HG03103 (cell line): ENCODE data around the gene FAM221A.
A peak's percentile ranks its signal among the peaks of the same experiment; 100 is the strongest.
"Not testable (repeated sequence)": the region's sequence is repeated elsewhere in the genome, so short reads cannot be mapped to it uniquely, and the experiment has no call there.

ENCODE experiments used
- ATAC-seq: cut with Tn5 transposase; IDR thresholded peaks from one replicate; pipeline ENCODE4 v1.9.1; 2021; ENCODE audit warnings: low read depth; ENCODE audit not compliant: unreplicated experiment

FAM221A gene, protein sequence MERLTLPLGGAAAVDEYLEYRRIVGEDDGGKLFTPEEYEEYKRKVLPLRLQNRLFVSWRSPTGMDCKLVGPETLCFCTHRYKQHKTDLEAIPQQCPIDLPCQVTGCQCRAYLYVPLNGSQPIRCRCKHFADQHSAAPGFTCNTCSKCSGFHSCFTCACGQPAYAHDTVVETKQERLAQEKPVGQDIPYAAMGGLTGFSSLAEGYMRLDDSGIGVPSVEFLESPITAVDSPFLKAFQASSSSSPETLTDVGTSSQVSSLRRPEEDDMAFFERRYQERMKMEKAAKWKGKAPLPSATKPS

DNA sequence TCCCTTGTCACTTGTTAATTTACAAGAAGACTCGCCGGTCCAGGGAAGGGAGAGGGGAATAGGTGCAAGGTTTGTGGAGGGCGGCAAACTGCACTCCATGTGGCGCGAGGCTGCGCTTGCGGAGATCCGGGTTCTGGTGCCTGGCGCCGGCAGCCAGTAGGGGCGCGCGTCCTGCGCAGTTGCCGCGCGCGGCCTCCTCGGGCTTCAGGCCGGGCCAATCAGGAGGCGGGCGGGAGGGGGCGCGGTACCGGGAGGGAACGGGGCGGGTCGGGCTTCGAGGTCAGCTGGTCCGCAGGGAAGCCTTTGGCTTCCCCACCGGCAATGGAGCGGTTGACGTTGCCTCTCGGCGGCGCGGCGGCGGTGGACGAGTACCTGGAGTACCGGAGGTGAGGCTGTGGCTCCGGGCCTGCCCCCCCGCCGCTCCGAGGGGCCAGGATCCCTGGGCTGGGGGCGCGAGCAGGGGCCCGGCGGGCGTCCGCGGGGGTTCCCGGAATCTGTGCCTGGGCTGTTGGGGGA, at the start of gene FAM221A:
FAM221A (plus strand) TSS at position 302 of the 516 bp plus-strand sequence; CDS start at position 322, 20 bp downstream.
- peak; percentile 98 for ATAC-seq

DNA sequence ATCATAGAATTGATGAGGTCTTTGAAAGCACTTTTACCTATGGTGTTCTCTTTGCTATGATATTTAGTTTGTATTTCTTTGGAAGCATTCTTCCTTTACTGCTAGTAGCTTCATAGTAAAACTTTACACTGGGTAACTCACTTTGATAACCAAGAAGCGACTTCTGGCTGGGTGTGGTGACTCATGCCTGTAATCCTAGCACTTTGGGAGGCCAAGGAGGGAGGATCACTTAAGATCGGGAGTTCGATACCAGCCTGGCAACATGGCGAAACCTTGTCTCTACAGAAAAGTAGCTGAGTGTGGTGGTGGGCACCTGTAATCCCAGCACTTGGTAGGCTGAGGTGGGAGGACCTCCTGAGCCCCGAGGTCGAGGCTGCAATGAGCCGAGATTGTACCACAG, 46.6 kb upstream of the FAM221A start:
- ATAC-seq: no peak

DNA sequence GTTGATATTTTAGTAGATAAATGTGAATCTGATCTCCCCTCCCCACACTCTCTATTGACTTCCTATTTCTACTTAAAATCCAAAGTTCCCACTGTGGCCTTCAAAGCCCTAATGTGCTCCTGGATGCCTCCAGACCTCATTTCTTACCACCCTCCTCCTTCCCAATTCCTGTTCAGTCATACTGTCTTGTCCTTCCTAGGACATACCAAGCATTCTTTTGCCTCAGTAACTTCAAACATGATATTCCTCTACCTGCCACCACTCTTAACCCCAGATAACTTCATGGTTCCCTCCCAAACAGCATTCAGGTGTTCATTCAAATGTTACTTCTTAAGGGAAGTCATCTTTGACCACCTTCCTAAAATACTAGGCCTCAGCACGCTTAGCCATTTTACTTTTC, 34.2 kb upstream of the FAM221A start:
- no peak for ATAC-seq

DNA sequence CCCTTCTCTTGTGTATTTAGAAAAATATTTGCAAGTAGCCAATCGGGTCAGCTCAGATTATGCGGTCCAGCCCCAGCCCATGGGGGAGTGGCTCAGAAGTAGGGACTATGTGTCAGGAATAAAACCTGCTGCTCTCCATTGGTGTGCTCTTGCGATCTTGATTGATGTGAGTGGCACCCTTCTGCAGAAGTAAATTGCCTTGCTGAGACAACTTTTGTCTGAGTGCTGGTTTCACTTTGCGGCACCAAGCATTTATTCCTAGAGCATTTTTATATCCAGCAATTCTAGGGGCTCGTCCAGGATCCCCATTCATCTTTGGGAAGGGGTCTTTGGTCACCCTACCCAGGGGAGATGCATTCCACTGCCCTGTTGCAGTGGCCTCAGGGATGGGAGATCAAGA, 26.1 kb upstream of the FAM221A start:
- ATAC-seq: no peak

DNA sequence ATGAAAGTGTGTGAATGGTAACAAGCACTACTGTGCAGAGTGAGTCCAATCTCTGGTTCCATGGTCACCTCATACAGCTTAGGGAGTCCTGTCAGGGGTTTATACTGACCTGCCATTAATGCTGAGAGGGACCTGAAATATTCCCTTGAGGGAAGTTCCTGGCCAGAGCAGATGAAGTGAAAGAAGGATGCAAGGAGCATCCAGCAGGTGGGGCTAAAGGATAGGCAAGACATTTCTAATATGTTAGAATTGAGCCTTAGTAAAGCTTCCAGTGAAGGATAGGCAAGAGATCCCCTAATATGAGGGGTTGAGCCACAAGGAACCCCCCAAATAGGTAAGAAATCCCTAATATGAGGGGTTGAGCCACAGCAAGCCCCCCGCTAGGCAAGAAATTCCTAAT, 25.5 kb upstream of the FAM221A start:
- no peak for ATAC-seq

DNA sequence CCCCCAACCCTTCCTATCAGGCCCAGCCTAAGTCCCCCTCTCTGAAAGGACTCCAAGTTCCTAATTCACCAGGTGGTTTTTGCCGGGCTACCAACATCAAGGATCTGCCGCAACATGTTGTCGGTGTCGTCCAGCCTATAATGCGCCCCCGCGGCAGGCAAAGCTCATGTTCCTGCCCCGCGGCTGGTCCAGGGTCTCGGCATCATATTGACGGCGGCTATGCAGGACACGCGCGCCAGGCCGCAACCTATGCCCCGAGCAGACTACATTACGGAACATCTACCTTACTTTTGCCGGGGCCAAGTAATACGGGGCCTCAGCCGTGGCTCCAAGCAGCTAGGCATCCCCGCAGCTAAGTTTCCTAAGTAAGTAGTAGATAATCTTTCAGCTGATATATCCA, 24.6 kb upstream of the FAM221A start:
- ATAC-seq: no peak

DNA sequence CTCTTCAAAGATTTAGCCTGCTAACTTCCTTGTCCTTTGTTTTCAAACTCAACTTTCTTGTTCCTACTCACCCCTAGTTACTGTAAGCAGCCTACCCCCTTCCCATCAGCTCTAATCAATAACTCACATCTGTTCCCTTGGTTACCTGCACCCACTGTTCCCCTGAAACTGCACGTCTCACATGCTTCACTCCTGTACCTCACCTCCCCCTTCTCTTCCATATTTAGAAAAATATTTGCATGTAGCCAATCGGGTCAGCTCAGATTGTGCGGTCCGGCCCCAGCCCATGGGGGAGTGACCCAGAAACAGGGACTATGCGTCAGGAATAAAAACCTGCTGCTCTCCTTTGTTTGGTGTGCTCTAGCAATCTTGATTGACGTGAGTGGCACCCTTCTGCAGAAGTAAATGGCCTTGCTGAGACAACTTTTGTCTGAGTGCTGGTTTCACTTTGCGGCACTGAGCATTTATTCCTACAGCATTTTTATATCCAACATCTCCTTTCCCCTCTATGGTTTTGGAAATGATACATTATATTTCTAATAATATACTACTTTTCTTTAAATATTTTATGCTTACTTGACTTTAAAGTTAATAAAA, 21.1 kb upstream of the FAM221A start:
- ATAC-seq: no peak

DNA sequence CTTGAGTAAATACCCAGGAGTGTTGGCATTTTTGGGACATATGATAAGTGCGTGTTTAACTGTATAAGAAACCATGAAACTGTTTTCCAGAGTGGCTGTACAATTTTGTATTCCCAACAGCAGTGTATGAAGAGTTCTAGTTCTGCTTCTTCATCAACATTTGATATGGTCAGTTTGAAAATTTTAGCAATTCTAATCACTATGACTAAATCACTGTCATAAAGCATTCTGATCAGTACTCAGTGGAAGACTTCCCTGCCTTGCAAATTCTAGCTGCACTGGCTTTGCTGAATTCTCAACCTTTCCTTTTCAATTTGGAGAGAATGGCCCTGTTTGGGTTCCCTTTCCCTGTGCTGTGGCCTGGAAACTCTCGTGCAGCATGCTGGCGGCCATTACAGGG, 18.6 kb upstream of the FAM221A start:
- no peak for ATAC-seq

DNA sequence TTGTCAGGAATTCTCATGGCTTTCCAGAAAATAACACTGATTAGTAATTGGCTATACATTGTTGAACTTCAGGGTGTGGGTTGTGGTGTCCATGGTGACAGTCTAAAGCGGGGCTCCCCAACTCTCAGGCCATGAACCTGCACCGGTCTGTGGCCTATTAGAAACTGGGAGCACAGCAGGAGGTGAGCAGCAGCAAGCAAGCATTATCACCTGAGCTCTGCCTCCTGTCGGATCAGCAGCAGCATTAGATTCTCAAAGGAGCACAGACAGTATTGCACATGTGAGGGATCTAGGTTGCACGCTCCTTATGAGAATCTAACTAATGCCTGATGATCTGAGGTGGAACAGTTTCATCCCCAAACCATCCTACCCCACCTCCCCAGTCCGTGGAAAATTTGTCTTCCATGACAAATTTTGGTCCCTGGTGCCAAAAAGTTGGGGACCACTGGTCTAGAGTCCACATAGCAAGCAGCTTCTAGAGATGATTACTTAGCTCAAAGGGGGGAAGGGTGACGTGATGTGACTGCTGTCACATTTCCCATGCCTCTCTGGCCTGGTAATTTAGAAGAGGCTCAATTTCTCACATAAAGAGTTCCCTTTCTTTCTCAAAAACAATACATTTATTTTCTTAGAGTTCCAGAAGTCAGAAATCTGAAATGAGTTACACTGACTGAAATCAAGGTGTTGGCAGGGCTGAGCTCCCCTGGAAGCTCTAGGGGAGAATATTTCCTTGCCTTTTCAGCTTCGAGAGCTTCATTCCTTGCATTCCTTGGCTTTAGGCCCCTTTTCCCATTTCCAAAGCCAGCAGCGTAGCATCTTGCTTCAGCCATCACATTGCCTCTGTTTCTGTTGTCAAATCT, 17.6 kb upstream of the FAM221A start:
- no peak for ATAC-seq

DNA sequence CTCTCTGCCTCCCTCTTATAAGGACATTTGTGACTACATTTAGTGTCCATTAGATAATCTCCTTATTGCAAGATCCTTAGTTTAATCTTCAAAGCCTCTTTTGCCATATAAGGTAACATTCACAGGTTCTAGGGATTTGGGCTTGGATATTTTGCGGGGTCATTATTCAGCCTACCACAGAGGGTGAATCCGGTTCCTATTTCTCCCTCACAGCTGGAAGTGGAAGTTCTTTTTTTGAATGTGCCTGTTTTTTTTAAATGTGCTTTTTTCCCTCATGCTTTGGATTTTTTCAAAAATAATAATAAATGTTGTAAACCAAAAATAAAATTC, 17.1 kb upstream of the FAM221A start:
- no peak for ATAC-seq

DNA sequence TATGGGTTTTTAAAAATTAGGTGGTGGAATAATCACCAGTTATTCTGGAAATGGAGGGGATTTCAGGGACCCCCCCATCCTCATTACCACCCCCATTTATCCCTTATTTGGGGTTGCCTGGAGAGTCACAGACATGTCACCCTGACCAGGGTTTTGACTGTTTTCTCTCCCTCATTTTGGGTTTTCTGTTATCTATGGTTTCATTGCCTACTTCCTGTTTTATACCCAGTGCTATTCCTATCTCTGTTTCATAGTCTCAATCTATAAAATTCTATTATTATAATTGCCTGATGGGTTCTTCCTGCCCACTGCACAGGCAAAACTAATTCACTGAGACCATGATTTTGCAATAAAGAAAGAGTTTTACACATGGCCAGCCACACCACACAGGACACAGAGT, 15.9 kb upstream of the FAM221A start:
- ATAC-seq: no peak

DNA sequence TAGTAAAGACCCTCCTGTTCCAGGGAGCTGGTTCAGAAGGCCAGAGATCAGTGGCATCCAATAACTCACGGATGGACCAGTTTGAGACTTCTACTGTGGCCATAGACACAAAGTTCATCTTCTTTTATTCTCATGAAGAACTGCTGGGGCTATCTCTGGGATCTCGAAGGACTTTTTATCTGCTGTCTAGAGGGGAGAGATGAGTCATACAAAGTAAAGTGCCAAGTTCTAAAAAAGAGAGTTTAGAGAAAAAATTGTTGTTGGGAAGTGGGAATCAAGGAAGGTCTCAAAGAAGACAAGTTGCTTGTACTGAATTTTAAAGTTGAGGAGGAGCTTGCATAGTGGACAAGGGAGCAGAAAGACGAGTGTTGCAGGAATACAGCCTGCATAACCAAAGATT, 8.0 kb upstream of the FAM221A start:
- no peak for ATAC-seq

DNA sequence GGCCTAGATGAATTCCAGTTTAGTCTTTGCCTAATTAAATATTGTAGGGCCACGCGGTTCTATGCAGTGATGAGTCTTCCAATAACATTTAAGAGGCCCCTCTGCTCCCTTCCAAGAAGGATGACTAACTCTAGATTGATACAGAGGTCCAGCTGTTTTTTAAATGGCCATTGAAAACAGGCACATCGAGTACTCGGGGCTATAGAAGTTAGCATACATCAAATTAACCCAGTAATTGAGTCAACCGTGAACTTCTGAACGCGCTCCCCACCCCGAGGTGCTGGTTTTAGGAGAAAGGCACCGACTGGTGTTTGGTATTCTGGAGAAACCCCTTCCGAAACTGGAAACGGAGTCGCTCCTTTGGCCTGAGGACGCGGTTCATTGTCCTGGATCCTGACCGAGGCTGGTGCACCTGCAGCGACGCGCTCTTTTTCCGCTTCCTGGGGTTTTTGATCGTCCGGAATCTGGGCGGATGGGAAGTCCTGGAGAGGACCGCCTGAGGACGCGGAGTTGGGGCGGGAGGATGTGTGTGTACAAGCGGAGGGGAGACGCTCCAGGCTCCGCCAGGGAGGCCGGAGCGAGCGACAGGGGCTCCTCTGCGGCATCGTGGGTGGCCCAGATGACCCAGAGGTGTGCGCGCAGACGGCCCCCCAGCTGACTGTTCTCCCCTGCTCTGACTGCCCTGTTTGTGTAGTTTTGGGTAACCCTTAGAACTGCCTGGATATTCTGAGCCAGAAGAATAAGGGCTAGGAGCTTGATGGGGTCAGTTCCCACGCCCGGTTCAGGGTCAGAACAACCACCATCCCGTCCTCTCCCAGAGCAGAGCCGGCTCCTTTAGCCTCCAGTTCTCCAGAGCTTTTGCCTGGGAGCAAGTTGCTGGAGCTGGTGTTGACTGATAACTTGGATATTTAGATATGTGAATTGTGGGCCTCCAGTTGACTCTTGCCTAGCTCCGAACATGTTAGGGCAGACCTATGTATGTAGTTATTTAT, 711 bp downstream of the FAM221A start:
- ATAC-seq: peak; percentile 21

DNA sequence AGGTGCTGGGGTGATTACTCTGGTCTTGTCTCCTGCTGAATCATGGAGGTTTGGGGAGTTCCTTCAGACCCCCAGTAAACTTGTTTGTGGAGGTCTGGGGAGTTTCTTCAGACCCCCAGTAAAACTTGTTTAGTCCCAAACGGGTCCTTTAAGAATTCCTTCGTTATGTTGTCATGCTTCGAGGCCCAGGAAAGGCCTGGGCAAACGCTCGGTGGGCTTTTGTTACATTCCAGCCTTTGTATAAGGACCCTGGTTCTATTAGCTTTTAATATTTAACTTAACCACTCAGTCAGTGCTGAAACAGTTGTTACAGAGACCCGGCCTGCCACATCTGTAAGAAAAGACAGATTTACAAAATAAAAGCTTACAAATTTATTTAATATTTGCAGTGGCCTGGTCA, 4.0 kb downstream of the FAM221A start:
- ATAC-seq: not testable (repeated sequence)

DNA sequence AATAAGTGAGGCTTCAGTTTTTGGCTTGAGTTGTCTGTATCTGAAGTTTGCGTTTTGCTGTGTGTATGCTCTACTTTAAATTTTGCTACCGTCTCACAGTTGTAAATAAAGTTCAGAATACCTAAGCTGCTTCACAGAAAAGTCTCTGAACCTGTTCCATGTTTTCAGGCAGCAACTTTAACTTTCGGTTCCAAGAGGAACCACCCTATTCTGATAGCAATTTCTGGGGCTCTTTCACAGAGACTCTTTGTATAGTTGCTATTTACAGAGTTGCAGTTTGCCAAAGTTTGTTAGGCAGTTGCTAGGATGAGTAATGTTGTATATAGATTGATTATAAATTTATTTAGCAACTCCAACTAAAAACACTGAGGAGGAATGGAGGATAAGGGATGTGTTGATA, 5.7 kb downstream of the FAM221A start:
- no peak for ATAC-seq

DNA sequence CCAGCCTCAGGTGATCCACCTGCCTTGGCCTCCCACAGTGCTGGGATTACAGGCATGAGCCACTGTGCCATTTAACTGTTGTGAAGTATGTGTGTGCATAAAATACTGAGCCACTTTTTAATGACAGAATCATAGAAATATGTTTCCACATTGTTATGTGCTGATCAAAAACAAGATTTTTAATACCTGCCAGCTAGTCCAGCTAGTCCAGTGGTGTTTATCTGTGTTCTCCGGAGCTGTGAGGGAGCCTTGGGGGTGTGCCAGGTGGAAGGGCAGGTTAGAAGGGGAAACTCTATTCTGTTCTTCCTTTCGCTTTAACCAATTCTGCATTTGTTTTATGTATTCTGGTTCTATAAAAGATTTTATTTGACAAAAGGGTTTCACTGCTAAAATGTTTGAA, 7.0 kb downstream of the FAM221A start:
- ATAC-seq: no peak

DNA sequence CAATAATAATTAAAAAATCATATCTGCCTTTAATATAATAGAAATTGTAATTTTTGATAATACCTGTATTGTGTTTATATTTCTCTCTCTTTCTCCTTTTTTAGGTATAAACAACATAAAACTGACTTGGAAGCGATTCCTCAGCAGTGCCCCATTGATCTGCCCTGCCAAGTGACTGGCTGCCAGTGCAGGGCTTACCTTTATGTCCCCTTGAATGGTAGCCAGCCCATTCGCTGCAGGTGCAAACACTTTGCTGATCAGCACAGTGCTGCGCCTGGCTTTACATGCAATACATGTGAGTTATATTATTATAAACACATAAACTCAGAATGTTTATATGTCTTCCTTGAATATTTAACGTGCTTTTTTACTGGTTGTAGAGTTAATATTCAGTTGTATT, 9.2 kb downstream of the FAM221A start:
- ATAC-seq: no peak

DNA sequence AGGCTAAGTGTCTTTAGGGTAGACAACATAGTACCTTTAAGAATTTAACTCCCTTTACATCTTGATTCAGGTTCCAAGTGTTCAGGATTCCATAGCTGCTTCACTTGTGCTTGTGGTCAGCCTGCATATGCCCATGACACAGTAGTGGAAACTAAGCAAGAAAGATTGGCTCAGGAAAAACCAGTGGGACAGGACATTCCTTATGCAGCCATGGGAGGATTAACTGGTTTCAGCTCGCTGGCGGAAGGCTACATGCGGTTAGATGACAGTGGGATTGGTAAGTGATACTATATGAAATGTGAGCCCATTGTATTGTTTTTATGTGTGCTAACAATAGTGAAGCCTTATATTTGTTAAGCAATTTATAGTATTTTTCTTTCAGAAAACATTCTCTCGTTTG, 11.3 kb downstream of the FAM221A start:
- ATAC-seq: no peak

DNA sequence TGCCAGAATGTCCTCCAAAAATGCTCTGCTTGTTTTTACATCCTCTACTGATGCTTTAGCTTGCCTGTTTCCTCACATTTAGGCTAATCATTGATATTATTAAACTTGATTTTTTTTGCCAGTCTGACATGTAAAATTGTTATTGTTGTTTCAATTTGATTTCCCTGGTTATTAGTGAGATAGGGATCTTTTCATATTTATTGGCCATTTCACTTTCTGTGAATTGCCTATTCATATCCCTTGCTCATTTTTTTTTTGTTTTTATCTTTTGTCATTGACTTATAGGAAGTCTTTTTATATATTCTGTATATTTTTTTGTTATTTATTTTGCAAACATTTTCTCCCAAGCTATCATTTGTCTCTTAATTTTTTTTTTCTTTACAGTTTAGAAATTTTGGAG, 13.2 kb downstream of the FAM221A start:
- no peak for ATAC-seq

DNA sequence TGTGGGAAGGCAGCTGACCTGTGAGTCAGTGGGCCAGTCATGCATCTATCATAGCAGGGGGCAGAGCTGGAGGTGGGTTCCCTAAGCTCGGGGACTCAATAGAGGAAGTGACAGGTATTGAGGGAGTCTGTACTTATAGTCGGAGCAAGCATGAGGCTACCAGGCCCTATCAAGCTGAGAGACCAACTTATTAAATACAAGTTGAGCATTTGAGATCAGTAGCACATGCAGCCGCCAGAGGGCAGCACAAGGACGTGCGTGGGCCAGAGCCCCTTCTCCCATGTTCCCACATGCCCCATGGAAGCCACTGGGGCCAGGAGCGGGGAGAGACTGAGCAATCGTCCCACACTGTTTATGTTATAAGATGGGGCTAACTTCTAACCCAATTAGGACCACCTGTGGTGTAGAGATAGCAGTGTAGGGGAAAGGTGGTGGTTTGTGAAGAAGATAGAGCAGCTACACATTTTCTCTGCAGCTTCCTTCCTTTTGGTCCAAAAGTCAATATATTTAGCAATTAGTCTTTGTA, 17.0 kb downstream of the FAM221A start:
- ATAC-seq: peak; percentile 77
